Hindlimb muscle (tissue), 1 donor: Measurements from ENCODE around the gene RADX. TPM values are rescaled to one million over a fixed set of nuclear protein-coding genes. Genes with fewer than 3 reads are reported as not detected.

Source experiments
- DNase-seq: peaks from one replicate; pipeline ENCODE4 v3.0.0-alpha.2; 2013
- polyA plus RNA-seq: library from polyadenylated mRNA; unstranded; fragments of 120-200 nt; gene quantifications from one replicate; pipeline ENCODE4 v1.2.1, GENCODE V29; 2013; ENCODE audit not compliant: insufficient read length

The RADX gene
- polyA plus RNA-seq, 1 donor = 2.9 TPM

DNA sequence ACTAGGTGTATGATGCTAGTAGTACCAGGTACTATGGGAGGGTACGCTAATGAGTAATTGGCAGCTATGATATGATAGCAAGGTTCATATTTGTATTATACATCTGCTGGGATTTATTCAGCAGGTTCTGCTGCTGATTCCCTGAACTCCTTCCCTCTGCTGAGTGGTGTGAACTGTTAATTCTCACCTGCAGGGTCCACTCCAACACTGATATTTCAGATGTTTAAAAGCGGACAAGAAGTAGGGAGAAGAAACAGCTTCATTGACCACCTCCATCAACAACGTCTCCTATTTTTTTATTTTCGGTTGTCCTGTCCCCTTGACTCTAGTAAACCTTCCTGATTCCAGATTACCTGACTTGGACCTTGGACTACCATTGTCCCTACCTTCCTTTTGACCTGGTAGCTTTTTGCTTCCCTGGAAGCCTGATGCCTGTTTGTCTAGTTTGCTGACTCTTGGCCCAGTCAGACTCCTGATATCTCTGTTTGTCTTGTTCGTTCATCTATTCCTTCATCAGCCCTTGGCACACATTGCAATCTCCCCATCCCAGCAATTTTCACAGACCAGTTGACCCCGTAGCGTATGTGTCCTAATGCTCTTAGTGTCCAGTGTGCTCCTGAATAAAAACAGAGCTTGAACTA, 80.8 kb downstream of the RADX start:
- DNase-seq = no peak

DNA sequence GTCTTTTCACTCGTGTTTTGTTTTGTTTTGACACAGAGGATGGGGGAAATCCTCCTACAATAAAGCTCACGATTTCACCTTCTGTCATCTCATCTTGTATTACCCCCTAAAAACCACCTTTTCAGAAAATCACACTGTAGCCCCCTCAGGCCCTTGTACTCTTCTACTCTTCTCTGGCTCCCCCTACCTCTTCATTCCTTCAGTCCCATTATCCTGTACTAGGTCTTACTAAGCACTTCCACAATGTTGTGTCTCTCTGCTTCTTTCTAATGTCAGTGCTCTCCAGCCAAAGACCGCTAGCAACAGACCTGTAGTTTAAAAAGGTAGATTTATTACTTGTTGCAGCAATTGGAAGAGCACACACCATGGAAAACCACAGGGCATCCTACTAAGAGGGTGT, 84.7 kb downstream of the RADX start:
- DNase-seq = no peak

DNA sequence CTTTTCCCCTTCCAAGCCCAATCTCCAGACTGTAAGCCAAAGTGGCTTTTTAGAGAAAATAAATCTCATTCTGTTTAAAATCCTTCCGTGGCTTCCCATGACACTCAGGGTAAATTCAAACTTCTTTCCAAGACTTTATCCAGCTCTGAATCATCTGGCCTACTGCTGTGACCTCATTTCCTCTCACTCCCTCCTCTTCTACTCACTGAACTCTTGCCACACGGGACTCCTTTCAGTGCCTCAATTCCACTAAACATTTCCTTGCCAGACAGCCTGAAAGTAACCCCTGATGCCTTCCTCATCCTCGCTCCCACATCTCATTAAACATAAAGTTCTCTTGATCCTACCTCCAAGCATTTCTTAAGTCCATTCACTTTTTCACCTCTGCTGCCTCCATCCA, 86.9 kb downstream of the RADX start:
- no peak for DNase-seq

DNA sequence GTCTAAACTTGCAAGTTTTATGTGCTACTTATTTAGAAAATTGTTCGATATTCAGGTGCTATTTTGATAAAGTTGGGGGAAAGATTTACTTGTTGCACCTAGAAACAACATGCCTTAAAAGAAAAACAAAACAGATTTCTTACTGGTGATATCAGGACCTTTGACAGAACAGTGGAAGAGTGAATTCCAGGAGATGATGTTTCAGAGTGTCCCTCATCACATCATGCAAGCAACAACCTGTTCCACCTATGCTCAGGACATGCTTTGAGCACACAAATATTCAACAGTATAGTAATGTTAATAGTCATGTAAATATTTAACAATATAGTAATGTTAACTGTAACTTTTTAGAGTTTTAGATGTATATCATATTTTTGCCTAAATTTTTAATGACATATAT, 90.9 kb downstream of the RADX start:
- DNase-seq = no peak

DNA sequence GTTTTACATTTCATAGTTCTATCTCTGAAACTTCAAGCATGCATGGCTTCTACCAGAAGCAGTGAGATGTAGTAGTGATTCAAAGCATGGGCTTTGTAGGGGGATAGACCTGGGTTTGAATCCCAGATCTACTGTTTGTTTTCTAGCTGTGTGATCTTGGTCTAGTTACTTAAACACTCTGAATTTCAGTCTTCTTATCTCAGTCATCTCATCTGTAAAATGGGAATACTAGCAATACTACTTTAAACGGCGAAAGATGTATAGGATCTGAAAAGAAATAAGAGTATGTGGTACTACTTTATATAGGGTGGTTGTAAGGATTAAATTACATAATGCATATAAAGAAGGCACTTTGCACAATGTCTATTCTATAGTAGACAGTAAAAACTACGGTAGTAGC, 94.7 kb downstream of the RADX start:
- no peak for DNase-seq

DNA sequence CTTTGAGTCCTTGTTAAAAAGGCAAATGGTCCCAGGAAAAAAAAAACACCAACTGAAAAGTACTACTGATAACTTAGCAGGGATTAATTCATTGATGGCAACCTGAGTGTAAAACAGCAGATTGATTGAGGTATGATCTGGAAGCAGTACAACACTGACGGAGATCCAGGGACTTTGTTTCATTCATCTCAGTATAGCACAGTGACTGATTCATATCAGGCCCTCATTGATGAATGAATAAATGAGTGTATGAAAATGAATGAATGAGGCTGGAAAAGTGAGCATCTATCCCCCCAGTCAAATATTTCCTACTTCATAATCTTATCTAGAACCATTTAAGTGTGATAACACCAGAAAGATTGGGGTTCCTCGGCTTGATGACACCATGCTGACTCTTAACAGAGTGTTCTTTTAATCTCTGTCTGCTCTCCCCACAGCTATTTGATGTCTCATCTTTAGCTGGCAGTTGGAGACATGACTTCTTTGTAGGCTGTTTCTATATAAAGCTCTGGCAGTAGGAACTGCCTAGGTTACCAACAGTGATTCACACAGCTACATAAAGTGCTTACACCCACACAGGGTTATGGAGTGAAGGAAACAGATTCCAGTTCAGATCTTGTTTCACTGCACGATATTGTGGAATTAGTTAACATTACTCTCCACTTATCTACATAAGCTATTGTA, 96.1 kb downstream of the RADX start:
- DNase-seq = peak; percentile 1

DNA sequence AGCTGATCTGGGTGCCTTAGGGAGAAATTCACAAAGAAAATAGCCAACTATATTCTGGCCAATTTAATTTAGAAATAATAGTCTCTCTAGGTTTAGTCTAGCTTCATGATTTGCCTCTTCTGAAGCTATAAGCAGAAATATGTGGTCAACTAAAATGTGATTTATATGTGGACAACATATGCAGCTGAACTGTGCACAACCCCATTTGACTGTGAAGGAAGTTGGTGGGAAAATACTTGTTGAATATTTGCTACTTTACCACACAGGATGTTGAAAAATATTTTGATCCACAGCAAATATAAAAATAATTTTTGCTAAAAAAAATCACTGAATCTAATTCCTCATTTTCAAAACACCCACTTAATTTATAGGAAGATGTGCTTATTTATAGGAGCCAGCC, 99.0 kb downstream of the RADX start:
- DNase-seq = no peak

DNA sequence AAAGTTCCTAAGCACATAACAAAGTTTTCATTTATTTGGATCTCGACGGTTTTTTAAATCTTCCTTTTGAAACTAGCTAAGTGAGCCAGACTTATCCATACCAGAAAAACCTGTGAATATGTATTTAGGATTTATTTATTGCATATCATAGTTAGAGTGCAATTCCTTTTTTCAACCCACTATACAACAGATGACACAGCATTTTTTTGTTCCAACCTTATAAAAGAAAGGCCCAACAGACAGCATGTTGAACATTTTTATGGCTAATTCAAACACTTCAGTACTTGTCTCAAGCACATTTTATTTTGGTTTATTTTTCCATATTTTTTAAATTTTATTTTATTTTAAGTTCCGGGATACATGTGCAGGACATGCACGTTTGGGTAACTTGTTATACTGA, 99.6 kb downstream of the RADX start:
- DNase-seq = no peak

DNA sequence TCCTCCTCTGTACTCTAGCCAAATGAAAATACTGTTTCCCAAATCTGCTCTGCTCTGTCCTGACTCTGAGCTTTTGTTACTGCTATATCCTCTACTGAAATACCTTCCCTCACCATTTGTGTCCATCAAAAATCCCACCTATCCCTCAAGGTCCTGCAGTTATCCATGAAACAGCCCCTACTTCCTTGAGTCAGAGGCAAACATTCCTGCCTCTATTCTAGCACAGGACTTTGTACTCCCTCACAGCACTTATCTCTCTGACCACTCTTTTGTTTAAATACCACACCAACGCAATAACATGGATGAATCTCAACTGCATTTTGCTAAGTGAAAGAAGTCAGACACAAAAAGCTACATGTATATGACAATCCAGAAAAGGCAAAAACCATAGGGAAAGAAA, 104.2 kb downstream of the RADX start:
- DNase-seq = no peak

DNA sequence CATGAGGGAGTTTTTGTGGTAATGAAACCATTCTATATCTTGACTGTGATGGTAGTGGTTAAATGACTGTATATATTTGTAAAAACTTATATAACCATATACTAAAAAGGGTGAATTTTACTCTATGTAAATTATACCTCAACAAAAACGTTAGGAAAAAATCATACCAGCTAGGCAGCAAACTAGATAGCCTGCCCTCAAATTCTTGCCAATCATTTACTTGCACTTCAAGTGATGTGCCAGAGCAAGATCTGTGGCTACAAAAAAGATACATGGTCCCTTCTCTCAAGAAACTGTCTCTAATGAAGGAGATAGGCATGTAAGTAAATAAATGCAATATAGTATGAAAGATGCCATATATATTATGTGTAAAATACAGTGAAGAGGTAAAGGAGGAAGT, 104.7 kb downstream of the RADX start:
- no peak for DNase-seq

DNA sequence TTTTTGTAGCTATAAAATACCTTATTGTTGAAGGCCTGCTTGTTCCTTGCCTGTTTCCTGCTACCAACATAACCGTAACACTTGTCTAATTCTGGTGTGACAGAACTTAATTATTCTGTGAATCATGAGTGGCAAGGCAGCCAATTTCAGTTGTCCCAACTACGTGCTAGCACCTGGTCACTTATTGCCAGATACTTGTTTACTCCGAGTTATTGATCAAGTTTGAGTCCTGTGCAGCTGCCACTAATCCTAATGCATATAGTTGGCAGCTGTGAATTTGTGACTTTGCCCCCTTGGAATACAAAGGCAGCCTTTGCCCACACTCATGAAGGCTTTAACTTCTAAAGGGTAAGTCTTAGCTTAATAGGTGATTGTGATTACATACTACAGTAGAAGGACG, 106.9 kb downstream of the RADX start:
- DNase-seq = no peak

DNA sequence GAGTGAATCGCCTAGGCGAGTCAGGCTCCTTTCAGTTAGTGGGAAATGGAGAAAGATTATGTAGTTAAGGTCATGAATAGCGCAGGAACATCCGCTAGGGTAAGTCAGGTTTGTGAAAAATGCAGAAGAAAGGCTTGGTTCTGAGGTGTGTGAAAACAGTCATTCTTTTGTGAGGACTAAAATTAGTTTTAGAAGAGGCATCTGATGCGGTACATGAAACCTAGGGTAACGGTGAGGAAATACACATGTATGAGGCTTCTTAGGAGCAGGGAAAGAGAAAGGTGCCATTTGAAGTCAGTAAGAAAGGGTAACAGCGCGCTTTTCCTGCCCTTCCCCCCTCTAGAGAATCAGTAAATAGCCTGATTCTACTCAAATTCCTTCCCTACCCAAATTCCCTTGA, 114.2 kb downstream of the RADX start:
- no peak for DNase-seq

DNA sequence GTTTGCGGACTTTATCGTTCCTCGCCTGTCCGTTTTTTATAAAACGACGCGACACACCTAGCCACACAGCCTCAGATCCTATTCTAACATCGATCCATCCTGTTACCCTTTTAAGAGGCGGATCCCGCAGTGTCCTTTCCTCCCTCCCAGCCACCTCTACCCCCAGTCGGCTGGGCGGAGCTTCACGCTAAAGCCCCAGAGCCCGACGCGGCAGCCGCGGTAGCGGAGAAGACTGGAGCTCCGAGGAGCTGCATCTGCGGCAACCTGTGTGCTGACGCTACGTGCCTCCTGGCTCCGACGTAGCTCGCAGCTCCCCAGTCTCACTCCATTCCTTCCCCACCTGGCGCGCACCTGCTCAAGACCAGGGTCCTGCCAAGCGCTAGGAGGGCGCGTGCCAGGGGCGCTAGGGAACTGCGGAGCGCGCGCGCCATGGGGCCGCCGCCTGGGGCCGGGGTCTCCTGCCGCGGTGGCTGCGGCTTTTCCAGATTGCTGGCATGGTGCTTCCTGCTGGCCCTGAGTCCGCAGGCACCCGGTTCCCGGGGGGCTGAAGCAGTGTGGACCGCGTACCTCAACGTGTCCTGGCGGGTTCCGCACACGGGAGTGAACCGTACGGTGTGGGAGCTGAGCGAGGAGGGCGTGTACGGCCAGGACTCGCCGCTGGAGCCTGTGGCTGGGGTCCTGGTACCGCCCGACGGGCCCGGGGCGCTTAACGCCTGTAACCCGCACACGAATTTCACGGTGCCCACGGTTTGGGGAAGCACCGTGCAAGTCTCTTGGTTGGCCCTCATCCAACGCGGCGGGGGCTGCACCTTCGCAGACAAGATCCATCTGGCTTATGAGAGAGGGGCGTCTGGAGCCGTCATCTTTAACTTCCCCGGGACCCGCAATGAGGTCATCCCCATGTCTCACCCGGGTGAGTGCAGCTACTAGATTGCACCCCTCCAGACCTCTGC, 115.0 kb downstream of the RADX start, which contains the start of gene RNF128:
RNF128 (plus strand) TSS at position 217 of the 953 bp plus-strand sequence; CDS start at position 430, 213 bp downstream.
- peak; percentile 0 for DNase-seq

DNA sequence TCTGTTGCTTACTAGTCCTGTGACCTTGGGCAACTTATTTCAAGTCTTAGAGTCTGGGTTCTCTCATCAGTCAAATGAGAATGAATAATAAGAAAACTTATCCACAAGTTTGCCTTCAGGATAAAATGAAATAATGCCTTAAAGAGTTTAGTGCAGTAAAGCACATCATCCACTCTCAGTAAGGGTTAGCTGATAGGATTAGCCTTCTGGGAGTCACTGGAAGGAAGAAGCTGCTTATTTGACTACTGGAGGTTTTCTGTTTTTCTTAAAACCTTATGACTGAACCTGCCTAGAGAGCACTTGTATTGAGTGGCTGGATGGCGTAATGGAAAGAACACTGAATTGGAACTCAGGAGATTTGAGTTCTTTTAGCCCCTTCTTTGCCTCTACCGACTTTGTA, 116.6 kb downstream of the RADX start:
- DNase-seq = no peak

Other genes starting within 250 kb of the RADX start
- not detected for gene RNF128, start 114.7 kb downstream of the RADX start, polyA plus RNA-seq
- gene TBC1D8B, start 190.7 kb downstream of the RADX start, polyA plus RNA-seq = 3.5 TPM